Loucy (cell line): ENCODE measurements around the gene DPP4.

Experiments used
- H2AFZ ChIP-seq: fragments of 200-600 bp; sonication (generic); 2 replicates; pipeline ENCODE4 v1.6.0; 2016; ENCODE audit warnings: antibody characterized with exemption, mild to moderate bottlenecking, low read length, moderate library complexity
- H3F3A ChIP-seq: fragments of 200-600 bp; 2 replicates; pipeline ENCODE4 v1.6.0; 2016; ENCODE audit warnings: antibody characterized with exemption, low read depth, mild to moderate bottlenecking
- H3K27me3 ChIP-seq: fragments of 200-600 bp; sonication (generic); 2 replicates; pipeline ENCODE4 v1.6.1; 2014; ENCODE audit warnings: low read length, mild to moderate bottlenecking; ENCODE audit not compliant: insufficient read depth, poor library complexity, severe bottlenecking
- H3K36me3 ChIP-seq: fragments of 200-600 bp; sonication (generic); 2 replicates; pipeline ENCODE4 v1.6.1; 2016; ENCODE audit warnings: low read length; ENCODE audit not compliant: insufficient read depth
- H3K4me1 ChIP-seq: fragments of 200-600 bp; sonication (generic); 2 replicates; pipeline ENCODE4 v1.5.1; 2014; ENCODE audit warnings: low read length, mild to moderate bottlenecking; ENCODE audit not compliant: insufficient read depth, poor library complexity, severe bottlenecking
- H3K4me2 ChIP-seq: fragments of 200-600 bp; sonication (generic); 2 replicates; pipeline ENCODE4 v1.6.0; 2014; ENCODE audit warnings: antibody characterized with exemption, low read length, low read depth, mild to moderate bottlenecking; ENCODE audit not compliant: poor library complexity, severe bottlenecking
- H3K4me3 ChIP-seq: fragments of 200-600 bp; sonication (generic); 2 replicates; pipeline ENCODE4 v1.5.1; 2014; ENCODE audit warnings: low read length, mild to moderate bottlenecking, mixed read lengths; ENCODE audit not compliant: poor library complexity, severe bottlenecking
- H3K79me2 ChIP-seq: fragments of 200-600 bp; sonication (generic); 2 replicates; pipeline ENCODE4 v1.6.1; 2014; ENCODE audit warnings: low read length; ENCODE audit not compliant: insufficient read depth
- H3K9ac ChIP-seq: fragments of 200-600 bp; sonication (generic); 2 replicates; pipeline ENCODE4 v1.6.0; 2014; ENCODE audit warnings: mild to moderate bottlenecking, low read depth, low read length, moderate library complexity; ENCODE audit not compliant: poor library complexity, severe bottlenecking
- H3K9me2 ChIP-seq: fragments of 200-600 bp; sonication (generic); replicated peaks from 2 replicates; pipeline ENCODE4 v1.6.1; 2016; ENCODE audit warnings: low read depth, low read length, mixed read lengths
- H3K9me3 ChIP-seq: fragments of 200-600 bp; sonication (generic); 2 replicates; pipeline ENCODE4 v1.6.1; 2014; ENCODE audit warnings: mild to moderate bottlenecking, antibody characterized with exemption, low read length, low read depth; ENCODE audit not compliant: insufficient read depth
- H4K20me1 ChIP-seq: fragments of 200-600 bp; sonication (generic); 2 replicates; pipeline ENCODE4 v1.6.0; 2014; ENCODE audit warnings: antibody characterized with exemption, low read length, mild to moderate bottlenecking; ENCODE audit not compliant: insufficient read depth, poor library complexity, severe bottlenecking
- CTCF ChIP-seq: fragments of 200-600 bp; sonication (generic); conservative IDR thresholded peaks from 2 replicates; pipeline ENCODE4 v1.5.1; 2014; ENCODE audit warnings: mild to moderate bottlenecking, antibody characterized with exemption, low read length
- EZH2phosphoT487 ChIP-seq: fragments of 200-600 bp; IDR thresholded peaks from 2 replicates; pipeline ENCODE4 v1.6.1; 2018; ENCODE audit warnings: antibody characterized with exemption, mild to moderate bottlenecking, moderate library complexity, borderline replicate concordance

Gene DPP4

DNA sequence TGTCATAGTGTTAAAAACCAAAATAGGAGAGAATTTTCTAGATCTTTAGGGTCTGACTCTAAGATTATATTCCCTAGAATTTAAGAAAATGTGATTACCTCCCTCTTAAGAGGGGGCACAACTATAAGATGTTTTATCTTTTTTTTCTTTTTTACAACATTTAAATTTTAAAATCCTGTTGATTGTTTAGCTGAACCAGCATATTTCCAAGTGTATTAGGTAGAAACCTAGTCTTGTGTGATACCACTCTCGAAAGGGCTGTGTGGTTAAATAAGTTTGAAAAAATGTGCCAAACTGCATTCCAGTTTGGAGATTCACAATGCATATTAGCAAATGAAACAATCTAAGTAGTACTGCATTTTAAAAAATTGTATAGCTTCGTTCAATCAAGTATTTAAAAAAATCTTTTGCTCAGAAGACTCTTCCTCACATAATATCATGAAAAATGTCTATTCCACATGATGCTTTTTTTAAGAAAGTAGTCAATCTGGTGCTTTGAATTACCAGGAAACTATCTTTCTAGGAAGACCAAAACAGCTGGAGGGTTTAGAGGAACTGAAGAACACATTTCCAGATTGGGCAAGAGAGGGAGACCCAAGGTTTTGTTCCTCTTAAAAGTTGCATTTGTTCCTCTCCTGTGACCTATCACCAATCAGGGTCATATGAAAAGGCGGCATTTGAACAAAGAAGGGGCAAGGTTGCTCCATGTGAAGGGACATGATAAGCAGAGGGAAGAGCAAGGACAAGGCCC lies 98.8 kb downstream of the DPP4 start:
- Histone ChIP-seq H3K9ac (no peak overlapping the region), H3K4me1 (peaks cover 13% of the 10 kb centered on the region), H3K36me3 (no peaks in the 10 kb centered on the region), H4K20me1 (no peaks in the 10 kb centered on the region), H3K4me3 (no peak overlapping the region), H2AFZ (peak overlapping the region; percentile 3; the same call in 1 of the 2 replicates), H3K79me2 (no peaks in the 10 kb centered on the region), H3K9me3 (no peaks in the 10 kb centered on the region), H3F3A (no peaks in the 10 kb centered on the region), H3K27me3 (no peaks in the 10 kb centered on the region), H3K4me2 (no peak overlapping the region), H3K9me2 (no peaks in the 10 kb centered on the region)
- no peak for TF ChIP-seq CTCF
- no peak for TF ChIP-seq EZH2phosphoT487

DNA sequence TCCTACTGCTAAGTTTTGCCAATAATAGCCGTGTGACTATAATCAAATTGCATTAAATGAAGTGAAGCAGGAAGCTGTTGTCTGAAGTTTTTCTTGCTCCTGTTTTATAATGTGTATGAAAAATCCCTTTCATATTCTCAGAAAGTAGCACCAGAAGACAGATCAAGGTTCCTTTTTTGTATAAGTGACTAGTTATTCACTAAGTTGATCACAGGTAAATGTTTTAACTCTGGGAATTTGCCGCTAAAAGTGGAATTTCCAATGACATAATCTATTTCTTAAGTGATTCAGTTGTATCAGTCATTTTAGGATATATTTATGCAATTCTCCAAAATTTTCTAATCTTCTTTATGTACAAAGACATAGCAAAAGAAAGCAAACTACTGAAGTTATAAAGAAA lies 99.6 kb downstream of the DPP4 start:
- no peaks in the 10 kb centered on the region for H3K27me3 ChIP-seq
- H3K9ac ChIP-seq = no peak overlapping the region
- no peak for TF ChIP-seq CTCF
- TF ChIP-seq EZH2phosphoT487 = no peak
- H3K4me2 ChIP-seq = no peak overlapping the region
- H3K9me2 ChIP-seq = no peaks in the 10 kb centered on the region
- H3K4me3 ChIP-seq = no peak overlapping the region
- H3K9me3 ChIP-seq = no peaks in the 10 kb centered on the region
- H3K4me1 ChIP-seq = peaks cover 8% of the 10 kb centered on the region
- H3K36me3 ChIP-seq = no peaks in the 10 kb centered on the region
- no peaks in the 10 kb centered on the region for H3K79me2 ChIP-seq
- H4K20me1 ChIP-seq = no peaks in the 10 kb centered on the region
- no peak overlapping the region for H2AFZ ChIP-seq
- no peaks in the 10 kb centered on the region for H3F3A ChIP-seq

DNA sequence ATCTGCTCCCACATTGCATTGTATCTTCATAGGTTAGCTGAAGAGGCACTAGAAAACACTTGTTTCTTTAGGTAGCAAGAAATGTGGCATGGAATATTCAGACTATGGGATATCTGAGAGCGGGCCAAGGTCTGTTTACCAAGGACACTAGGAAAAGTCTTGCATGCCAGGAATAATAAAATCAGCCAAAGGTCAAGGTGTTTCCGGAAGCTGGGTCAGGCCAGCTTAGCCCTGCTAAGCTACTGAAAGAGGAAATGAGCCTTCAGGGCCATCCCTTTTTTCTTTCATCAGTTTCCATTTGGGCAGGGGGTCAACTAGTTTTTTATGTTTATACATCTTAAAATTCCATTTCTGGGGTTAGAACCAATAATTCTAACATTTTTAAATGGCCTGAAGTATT lies 101.1 kb downstream of the DPP4 start:
- H3K4me2 ChIP-seq = no peak overlapping the region
- H3K36me3 ChIP-seq = no peaks in the 10 kb centered on the region
- no peaks in the 10 kb centered on the region for H3K27me3 ChIP-seq
- H3F3A ChIP-seq = no peaks in the 10 kb centered on the region
- no peaks in the 10 kb centered on the region for H3K9me3 ChIP-seq
- H3K4me1 ChIP-seq = no peaks in the 10 kb centered on the region
- no peak overlapping the region for H2AFZ ChIP-seq
- H3K9me2 ChIP-seq = no peaks in the 10 kb centered on the region
- H3K79me2 ChIP-seq = no peaks in the 10 kb centered on the region
- H4K20me1 ChIP-seq = no peaks in the 10 kb centered on the region
- no peak overlapping the region for H3K9ac ChIP-seq
- no peak for TF ChIP-seq EZH2phosphoT487
- TF ChIP-seq CTCF = no peak
- H3K4me3 ChIP-seq = no peak overlapping the region
